Psoas muscle (tissue), 8 donors: ENCODE data around the gene ULK3. TPM values are rescaled to one million over a fixed set of nuclear protein-coding genes. Genes with fewer than 3 reads are reported as not detected.
A peak's percentile ranks its signal among the peaks of the same experiment; 100 is the strongest.

Source experiments
- ATAC-seq, 4 donors: fragments of 200-7000 bp; cut with Tn5 transposase; one replicate each; pipeline ENCODE4 v1.9.1; 2020; ENCODE audit warnings: moderate library complexity in 3 of 4, mild to moderate bottlenecking in 2 of 4
- DNase-seq, 2 donors: peaks; one replicate each; pipeline ENCODE4 v3.0.0-alpha.2; 2020
- H3K27ac ChIP-seq: fragments of 200-600 bp; one replicate; pipeline ENCODE4 v1.8.0; 2022
- H3K27me3 ChIP-seq, 3 donors: fragments of 200-600 bp in 1 of 3; one replicate each; pipeline versions ENCODE4 v1.6.1 to v1.8.0; 2013 to 2022; ENCODE audit warnings: low read length in 2 of 3, mild to moderate bottlenecking in 2 of 3, moderate library complexity in 1 of 3; ENCODE audit not compliant: insufficient read depth in 3 of 3
- H3K36me3 ChIP-seq, 2 donors: fragments of 200-600 bp in 1 of 2; one replicate each; pipeline versions ENCODE4 v1.6.1 to v1.8.0; 2013 to 2022; ENCODE audit warnings: low read depth in 1 of 2, mild to moderate bottlenecking in 1 of 2, moderate library complexity in 1 of 2; ENCODE audit not compliant: insufficient read depth in 1 of 2
- H3K4me1 ChIP-seq: fragments of 200-600 bp; one replicate; pipeline ENCODE4 v1.8.0; 2022
- H3K4me3 ChIP-seq: fragments of 200-600 bp; one replicate; pipeline ENCODE4 v1.8.0; 2022; ENCODE audit warnings: mild to moderate bottlenecking
- H3K9me3 ChIP-seq: fragments of 200-600 bp; one replicate; pipeline ENCODE4 v1.8.0; 2022
- WGBS, 3 donors: extraction: QIAGEN DNeasy Blood & Tissue Kit; methylation state at CpG; one replicate each; pipeline versions ENCODE4 v1.1.6 to v1.1.7; 2013; 5-methylcytosine and 5-hydroxymethylcytosine counted together
- intact Hi-C, 2 donors: fragments of 100-400 bp; cut with DNase I; formaldehyde crosslinking; loops; one replicate each; pipeline versions ENCODE4 v1.11.0 to v1.14.2; 2022
- polyA plus RNA-seq, 3 donors: library from polyadenylated mRNA; stranded (reverse); fragments of 200-250 nt; gene quantifications; one replicate each; pipeline ENCODE4 v1.2.3, GENCODE V29; 2013
- total RNA-seq, 4 donors: library from RNA; stranded (reverse); fragmentation: NEBNext Ultra II Directional in 2 of 4; extraction: Animal tissue kit (Norgen Biotek cat#: 25700) in 2 of 4; gene quantifications; one replicate each; pipeline versions ENCODE4 v1.2.1 to v1.2.4, GENCODE V29; 2021 to 2023
- TF ChIP-seq, protein P1 (sequence below): fragments of 200-600 bp; IDR thresholded peaks from one replicate; pipeline ENCODE4 v1.8.0; 2022; ENCODE audit warnings: antibody characterized with exemption
- donor health status: healthy with polysubstance abuse.
- donor health status: DM: no; HTN: no; CAD: no; lungs with moderate emphysema.
- donor health status: Bipolar disorder and iron deficiency.
- donor health status: healthy.
- donor health status: DM: yes; HTN: yes; CAD: no.
- donor health status: DM: no; HTN: no; CAD: no.
- donor health status: DM: no; HTN: no; CAD: no.
- donor health status: DM: yes; HTN: yes; CAD: no.

ULK3 gene
- total and polyA plus RNA-seq, 7 donors, result 17.7 to 43.5 (median 33.2) TPM

DNA sequence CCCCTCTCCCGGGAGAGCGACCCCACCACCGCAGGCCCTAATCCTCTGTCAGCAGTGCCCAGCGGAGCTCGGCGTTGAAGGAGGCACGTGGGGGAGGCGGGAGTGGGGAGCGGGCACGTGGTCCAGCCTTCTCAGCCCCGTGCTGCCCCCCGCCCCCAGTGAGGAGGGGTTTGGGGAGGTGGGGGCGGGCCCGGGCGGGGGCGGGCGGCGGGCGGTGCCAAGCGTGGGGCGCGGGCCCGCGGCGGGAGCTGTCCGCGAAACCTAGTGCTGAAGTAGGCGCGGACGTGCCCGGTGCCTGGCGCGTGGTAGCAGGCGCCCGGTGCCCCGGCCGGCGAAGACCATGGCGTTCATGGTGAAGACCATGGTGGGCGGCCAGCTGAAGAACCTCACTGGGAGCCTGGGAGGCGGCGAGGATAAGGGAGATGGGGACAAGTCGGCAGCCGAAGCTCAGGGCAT is 16.6 kb downstream of the ULK3 start, which contains the start of gene CPLX3:
TSS of gene CPLX3 (plus strand) at position 264 of the 456 bp plus-strand sequence. CDS start at position 341, 77 bp downstream.
- 2 to 8% (median 5%) methylated on average over 19 to 44 of the region's 44 CpGs for WGBS, 3 donors
- intact Hi-C loops, result no loop called here
- peak in 1 of 2 donors; percentile 34 for DNase-seq
- TF ChIP-seq, protein P1, sequence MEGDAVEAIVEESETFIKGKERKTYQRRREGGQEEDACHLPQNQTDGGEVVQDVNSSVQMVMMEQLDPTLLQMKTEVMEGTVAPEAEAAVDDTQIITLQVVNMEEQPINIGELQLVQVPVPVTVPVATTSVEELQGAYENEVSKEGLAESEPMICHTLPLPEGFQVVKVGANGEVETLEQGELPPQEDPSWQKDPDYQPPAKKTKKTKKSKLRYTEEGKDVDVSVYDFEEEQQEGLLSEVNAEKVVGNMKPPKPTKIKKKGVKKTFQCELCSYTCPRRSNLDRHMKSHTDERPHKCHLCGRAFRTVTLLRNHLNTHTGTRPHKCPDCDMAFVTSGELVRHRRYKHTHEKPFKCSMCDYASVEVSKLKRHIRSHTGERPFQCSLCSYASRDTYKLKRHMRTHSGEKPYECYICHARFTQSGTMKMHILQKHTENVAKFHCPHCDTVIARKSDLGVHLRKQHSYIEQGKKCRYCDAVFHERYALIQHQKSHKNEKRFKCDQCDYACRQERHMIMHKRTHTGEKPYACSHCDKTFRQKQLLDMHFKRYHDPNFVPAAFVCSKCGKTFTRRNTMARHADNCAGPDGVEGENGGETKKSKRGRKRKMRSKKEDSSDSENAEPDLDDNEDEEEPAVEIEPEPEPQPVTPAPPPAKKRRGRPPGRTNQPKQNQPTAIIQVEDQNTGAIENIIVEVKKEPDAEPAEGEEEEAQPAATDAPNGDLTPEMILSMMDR, result no peak
- ATAC-seq, result peak; percentile 40 to 76 (median 60)
- no peaks in the 10 kb centered on the region for H3K36me3 ChIP-seq
- peaks cover 0 to 10% (median 1%) of the 10 kb centered on the region in 3 donors for H3K27me3 ChIP-seq
- H3K27ac ChIP-seq, result no peak within 1 kb of the TSS
- H3K4me1 ChIP-seq, result peaks cover 9% of the 10 kb centered on the region
- H3K9me3 ChIP-seq, result no peaks in the 10 kb centered on the region
- no peak within 1 kb of the TSS for H3K4me3 ChIP-seq

DNA sequence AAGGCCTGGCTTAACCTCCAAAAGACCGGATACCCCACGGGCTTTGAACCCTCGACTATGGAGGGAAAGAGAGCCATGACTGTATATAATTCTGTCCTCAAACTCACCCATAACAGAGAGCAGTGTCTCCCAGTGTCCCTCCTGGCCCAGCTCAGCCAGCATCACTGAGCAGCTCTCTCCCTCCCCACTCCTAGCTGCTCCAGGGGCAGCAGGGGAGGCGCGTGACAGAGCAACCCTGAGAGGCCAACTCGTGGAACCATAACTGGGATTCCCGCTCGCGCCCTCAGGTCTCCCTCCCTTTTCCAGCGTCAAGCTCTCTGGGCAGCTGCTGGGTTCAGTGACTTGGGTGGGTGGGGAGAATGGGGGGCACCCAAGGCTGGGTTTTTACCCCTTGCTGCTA is 17.1 kb downstream of the ULK3 start:
- intact Hi-C loops, result no loop called here
- Histone ChIP-seq H3K9me3 (no peaks in the 10 kb centered on the region), H3K36me3 (no peaks in the 10 kb centered on the region), H3K27me3 (peaks cover 0 to 10% (median 1%) of the 10 kb centered on the region in 3 donors), H3K27ac (no peak overlapping the region), H3K4me1 (peaks cover 4% of the 10 kb centered on the region), H3K4me3 (no peak overlapping the region)
- 37 to 48% (median 40%) methylated on average over 9 to 10 of the region's 10 CpGs for WGBS, 3 donors
- ATAC-seq (no peak), DNase-seq (no peak)
- TF ChIP-seq, protein P1, result no peak

DNA sequence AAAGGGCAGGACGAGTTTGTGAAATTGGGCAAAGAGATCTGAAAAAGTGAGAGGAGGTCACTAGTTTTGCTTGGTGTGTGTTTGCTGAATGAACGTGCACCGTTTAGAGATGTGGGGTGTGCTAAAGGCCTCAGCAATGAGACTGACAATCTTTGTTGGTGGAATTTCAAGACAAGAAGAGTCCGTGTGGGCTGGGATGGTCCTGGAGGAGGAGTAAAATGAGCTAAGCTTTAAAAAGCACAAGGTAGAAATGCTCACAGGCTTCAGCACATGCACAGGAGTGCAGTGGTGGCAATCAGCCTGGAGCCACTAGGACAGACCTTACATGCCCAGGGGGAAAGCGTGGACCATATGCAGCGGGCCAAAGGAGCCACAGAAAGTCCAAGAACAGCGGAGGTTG is 18.0 kb downstream of the ULK3 start:
- TF ChIP-seq, protein P1, result no peak
- no peaks in the 10 kb centered on the region for H3K36me3 ChIP-seq
- intact Hi-C loops, result no loop called here
- no peaks in the 10 kb centered on the region for H3K4me1 ChIP-seq
- H3K4me3 ChIP-seq, result no peak overlapping the region
- H3K9me3 ChIP-seq, result no peaks in the 10 kb centered on the region
- WGBS, 3 donors, result 73 to 78% (median 77%) methylated on average over 7 of the region's 7 CpGs
- DNase-seq, result no peak
- no peak for ATAC-seq
- H3K27ac ChIP-seq, result no peak overlapping the region
- peaks cover 0 to 10% (median 1%) of the 10 kb centered on the region in 3 donors for H3K27me3 ChIP-seq

DNA sequence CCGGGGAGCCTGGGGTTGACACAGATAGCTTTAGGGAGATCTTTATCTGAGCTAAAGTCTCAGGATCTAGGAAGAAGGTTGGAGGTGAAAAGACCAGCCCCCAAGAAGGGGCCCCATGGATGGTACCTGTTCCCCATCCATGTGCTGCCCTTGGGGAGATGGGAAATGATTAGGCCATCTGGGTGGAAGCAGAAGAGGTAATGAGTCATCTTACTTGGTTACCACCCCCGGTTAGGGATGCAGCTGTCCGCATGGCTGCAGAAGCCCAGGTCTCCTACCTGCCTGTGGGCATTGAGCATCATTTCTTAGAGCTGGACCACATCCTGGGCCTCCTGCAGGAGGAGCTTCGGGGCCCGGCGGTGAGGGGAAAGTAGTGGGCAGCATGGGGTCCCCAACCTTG is 19.6 kb downstream of the ULK3 start:
- intact Hi-C loops, result no loop called here
- TF ChIP-seq, protein P1, result no peak

DNA sequence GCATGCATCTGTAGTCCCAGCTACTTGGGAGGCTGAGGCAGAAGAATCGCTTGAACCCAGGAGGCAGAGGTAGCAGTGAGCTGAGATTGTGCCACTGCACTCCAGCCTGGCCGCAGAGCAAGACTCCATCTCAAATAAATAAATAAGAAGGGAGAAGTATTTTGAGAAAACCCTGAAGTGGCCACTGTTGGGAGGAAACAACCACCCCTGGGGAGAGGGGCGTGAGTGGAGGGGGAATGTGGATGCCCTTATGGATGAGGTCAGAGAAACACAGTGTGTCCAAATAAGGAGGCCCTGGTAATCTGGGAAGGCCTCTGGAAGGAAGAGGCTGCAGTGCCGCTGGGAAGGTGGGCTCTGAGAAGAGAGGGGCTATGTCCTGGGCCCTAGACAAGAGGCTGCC is 20.7 kb downstream of the ULK3 start:
- ATAC-seq, result no peak
- Histone ChIP-seq H3K27ac (no peak overlapping the region), H3K4me3 (no peak overlapping the region), H3K27me3 (peaks cover 0 to 8% (median 0%) of the 10 kb centered on the region in 3 donors), H3K9me3 (no peaks in the 10 kb centered on the region), H3K4me1 (no peaks in the 10 kb centered on the region), H3K36me3 (no peaks in the 10 kb centered on the region)
- 79 to 87% (median 85%) methylated on average over 4 of the region's 4 CpGs for WGBS, 3 donors
- intact Hi-C loops, result no loop called here
- no peak for DNase-seq
- TF ChIP-seq, protein P1, result no peak

More for the DNA sequence above, 19.6 kb downstream of the ULK3 start:
- no peak for DNase-seq
- Histone ChIP-seq H3K9me3 (no peaks in the 10 kb centered on the region), H3K36me3 (no peaks in the 10 kb centered on the region), H3K27ac (no peak overlapping the region), H3K27me3 (peaks cover 0 to 10% (median 1%) of the 10 kb centered on the region in 3 donors), H3K4me3 (no peak overlapping the region), H3K4me1 (no peaks in the 10 kb centered on the region)
- WGBS, 3 donors, result 70 to 77% (median 73%) methylated on average over 6 of the region's 6 CpGs
- ATAC-seq, result no peak
